Endothelial cell (in vitro differentiated cells): ENCODE data around the gene PRM2. TPM values are rescaled to one million over a fixed set of nuclear protein-coding genes. Genes with fewer than 3 reads are reported as not detected.

ENCODE experiments used
- DNase-seq: peaks from one replicate; pipeline ENCODE4 v3.0.0; 2021; ENCODE audit warnings: low spot score
- H3K27ac Mint-ChIP-seq: one replicate; pipeline ENCODE4 v1.8.0; 2021; ENCODE audit warnings: mixed read lengths, inconsistent platforms; ENCODE audit not compliant: unreplicated experiment
- H3K27me3 Mint-ChIP-seq: one replicate; pipeline ENCODE4 v1.8.0; 2021; ENCODE audit warnings: mild to moderate bottlenecking, moderate library complexity, mixed read lengths, inconsistent platforms; ENCODE audit not compliant: unreplicated experiment
- H3K36me3 Mint-ChIP-seq: one replicate; pipeline ENCODE4 v1.8.0; 2021; ENCODE audit warnings: mild to moderate bottlenecking, low read depth, mixed read lengths, inconsistent platforms; ENCODE audit not compliant: unreplicated experiment
- H3K4me1 Mint-ChIP-seq: one replicate; pipeline ENCODE4 v1.8.0; 2021; ENCODE audit warnings: mild to moderate bottlenecking, mixed read lengths, inconsistent platforms; ENCODE audit not compliant: unreplicated experiment
- H3K4me3 Mint-ChIP-seq: one replicate; pipeline ENCODE4 v1.8.0; 2021; ENCODE audit warnings: mild to moderate bottlenecking, mixed read lengths, inconsistent platforms; ENCODE audit not compliant: unreplicated experiment
- H3K9me3 Mint-ChIP-seq: one replicate; pipeline ENCODE4 v1.8.0; 2021; ENCODE audit warnings: mixed read lengths, inconsistent platforms; ENCODE audit not compliant: unreplicated experiment
- CTCF ChIP-seq: fragments of 200-600 bp; sonication (generic); IDR thresholded peaks from one replicate; pipeline ENCODE4 v1.5.0; 2021; ENCODE audit warnings: antibody characterized with exemption; ENCODE audit not compliant: unreplicated experiment
- microRNA-seq: library from miRNA; unstranded; fragments of <30 nt; microRNA quantifications from one replicate; pipeline ENCODE4, GENCODE V29; 2020; ENCODE audit not compliant: unreplicated experiment
- total RNA-seq: library from RNA; stranded (reverse); fragmentation: NEBNext Ultra II Directional; extraction: Animal tissue kit (Norgen Biotek cat#: 25700); gene quantifications from one replicate; pipeline ENCODE4 v1.2.1, GENCODE V29; 2021; ENCODE audit not compliant: unreplicated experiment

Gene PRM2
- total RNA-seq, 1 donor from 2014 or later, result not detected

- no peaks in the 10 kb centered on the region for H3K4me1 Mint-ChIP-seq
- no peak for TF ChIP-seq CTCF
- no peaks in the 10 kb centered on the region for H3K9me3 Mint-ChIP-seq
- H3K4me3 Mint-ChIP-seq, result no peak overlapping the region
- H3K27me3 Mint-ChIP-seq, result peaks cover 6% of the 10 kb centered on the region
- no peak for DNase-seq
- H3K27ac Mint-ChIP-seq, result no peak overlapping the region
- no peaks in the 10 kb centered on the region for H3K36me3 Mint-ChIP-seq
Measured at GRCh38 chr16:11229906-11230305, 46.4 kb downstream of the PRM2 start.

GRCh38 chr16:11229432-11229831 lies 46.8 kb downstream of the PRM2 start:
- H3K27me3 Mint-ChIP-seq, result peaks cover 6% of the 10 kb centered on the region
- no peaks in the 10 kb centered on the region for H3K36me3 Mint-ChIP-seq
- H3K27ac Mint-ChIP-seq, result no peak overlapping the region
- H3K9me3 Mint-ChIP-seq, result no peaks in the 10 kb centered on the region
- no peak for TF ChIP-seq CTCF
- H3K4me3 Mint-ChIP-seq, result no peak overlapping the region
- DNase-seq, result no peak
- H3K4me1 Mint-ChIP-seq, result no peaks in the 10 kb centered on the region

- DNase-seq, result no peak
- Mint-ChIP-seq H3K27me3 (peaks cover 4% of the 10 kb centered on the region), H3K9me3 (no peaks in the 10 kb centered on the region), H3K4me1 (no peaks in the 10 kb centered on the region), H3K27ac (no peak overlapping the region), H3K4me3 (no peak overlapping the region), H3K36me3 (no peaks in the 10 kb centered on the region)
- no peak for TF ChIP-seq CTCF
Measured at GRCh38 chr16:11225677-11226549, 50.4 kb downstream of the PRM2 start.

Small RNA genes lying within 50 kb of the gene (microRNA-seq; reads per million reads assigned to microRNA genes)
- not detected for gene MIR548H2

Other genes starting within 250 kb of the PRM2 start
- 7.4 TPM for gene SOCS1, start 20.3 kb downstream of the PRM2 start, total RNA-seq
- not detected for gene TNP2, start 7.2 kb downstream of the PRM2 start, total RNA-seq
- not detected for gene PRM3, start 2.9 kb downstream of the PRM2 start, total RNA-seq
- not detected for gene PRM1, start 4.8 kb upstream of the PRM2 start, total RNA-seq
- gene RMI2, start 69.0 kb upstream of the PRM2 start, total RNA-seq, result 10.5 TPM